ENCODE data around the gene SLK. TPM values are rescaled to one million over a fixed set of nuclear protein-coding genes. Genes with fewer than 3 reads are reported as not detected.

The SLK gene
- total RNA-seq, 1 donor from 2014 or later, result 28.9 TPM

- ATAC-seq (no peak), DNase-seq (ENCODE audit: missing footprints) (no peak)
- intact Hi-C loops (cut with DNase I), result no loop called here
These were observed 72.2 kb downstream of the SLK start for GRCh38 chr10:104038958-104039752.

GRCh38 chr10:104040382-104040781 lies 73.4 kb downstream of the SLK start:
- intact Hi-C loops (cut with DNase I), result no loop called here
- no peak for ATAC-seq
- no peak for DNase-seq (ENCODE audit: missing footprints)

GRCh38 chr10:104040862-104041789 lies 74.2 kb downstream of the SLK start:
- intact Hi-C loops (cut with DNase I), result no loop called here
- no peak for DNase-seq (ENCODE audit: missing footprints)
- ATAC-seq, result no peak

- DNase-seq (ENCODE audit: missing footprints) (no peak), ATAC-seq (no peak)
- intact Hi-C loops (cut with DNase I), result no loop called here
These were observed 75.1 kb downstream of the SLK start for GRCh38 chr10:104041891-104042535.

- intact Hi-C loops (cut with DNase I), result no loop called here
These were observed 76.4 kb downstream of the SLK start for GRCh38 chr10:104043185-104043830.

GRCh38 chr10:104043854-104044253 lies 76.9 kb downstream of the SLK start:
- ATAC-seq (no peak), DNase-seq (ENCODE audit: missing footprints) (no peak)
- intact Hi-C loops (cut with DNase I), result no loop called here

More at GRCh38 chr10:104043185-104043830, 76.4 kb downstream of the SLK start:
- ATAC-seq, result no peak
- no peak for DNase-seq (ENCODE audit: missing footprints)

GRCh38 chr10:104045151-104046089 lies 78.5 kb downstream of the SLK start:
- intact Hi-C loops (cut with DNase I), result loop anchor here (1.0 to 5.0 kb wide), 2 partner anchors 77 to 164 kb away; partner anchors contain the start of gene SFR1
- no peak for DNase-seq (ENCODE audit: missing footprints)

GRCh38 chr10:104046651-104047050 lies 79.7 kb downstream of the SLK start:
- intact Hi-C loops (cut with DNase I), result loop anchor here (5.0 kb wide), 1 partner anchor 76 kb away; the partner anchor contains the start of gene SFR1

More at GRCh38 chr10:104045151-104046089, 78.5 kb downstream of the SLK start:
- ATAC-seq, result peak; percentile 48

GRCh38 chr10:104049504-104050250 lies 82.7 kb downstream of the SLK start:
- intact Hi-C loops (cut with DNase I), result loop anchor here (5.0 kb wide), 1 partner anchor 73 kb away; the partner anchor contains the start of gene SFR1
- DNase-seq (ENCODE audit: missing footprints), result no peak
- no peak for ATAC-seq

More at GRCh38 chr10:104046651-104047050, 79.7 kb downstream of the SLK start:
- DNase-seq (ENCODE audit: missing footprints) (no peak), ATAC-seq (no peak)

- no peak for ATAC-seq
- intact Hi-C loops (cut with DNase I), result no loop called here
- DNase-seq (ENCODE audit: missing footprints), result no peak
These were observed 85.5 kb downstream of the SLK start for GRCh38 chr10:104052431-104052830.

- ATAC-seq, result no peak
- no peak for DNase-seq (ENCODE audit: missing footprints)
- intact Hi-C loops (cut with DNase I), result no loop called here
These were observed 86.3 kb downstream of the SLK start for GRCh38 chr10:104053201-104053600.

- ATAC-seq (no peak), DNase-seq (ENCODE audit: missing footprints) (no peak)
- intact Hi-C loops (cut with DNase I), result no loop called here
These were observed 87.5 kb downstream of the SLK start for GRCh38 chr10:104054430-104054829.

GRCh38 chr10:104056619-104057273 lies 89.8 kb downstream of the SLK start:
- ATAC-seq, result no peak
- intact Hi-C loops (cut with DNase I), result no loop called here

GRCh38 chr10:104057717-104058116 lies 90.8 kb downstream of the SLK start:
- no peak for ATAC-seq
- intact Hi-C loops (cut with DNase I), result no loop called here
- DNase-seq (ENCODE audit: missing footprints), result no peak

More at GRCh38 chr10:104056619-104057273, 89.8 kb downstream of the SLK start:
- no peak for DNase-seq (ENCODE audit: missing footprints)

GRCh38 chr10:104059364-104059763 lies 92.4 kb downstream of the SLK start:
- no peak for DNase-seq (ENCODE audit: missing footprints)
- no peak for ATAC-seq
- intact Hi-C loops (cut with DNase I), result no loop called here

- ATAC-seq (no peak), DNase-seq (ENCODE audit: missing footprints) (no peak)
- intact Hi-C loops (cut with DNase I), result no loop called here
These were observed 94.3 kb downstream of the SLK start for GRCh38 chr10:104061196-104061595.
